ENCODE measurements around the gene RAD9A.
A peak's percentile ranks its signal among the peaks of the same experiment; 100 is the strongest.
"Not testable (repeated sequence)": the region's sequence is repeated elsewhere in the genome, so short reads cannot be mapped to it uniquely, and the experiment has no call there.

Gene RAD9A

GRCh38 chr11:67401495-67402191 is 9.9 kb downstream of the RAD9A start, which contains the start of gene PPP1CA:
TSS of gene PPP1CA (minus strand) at chr11:67401858. CDS start at chr11:67401782, 76 bp downstream.
- DNase-seq (ENCODE audit: extremely low read depth, low read depth) = peak; percentile 59
- no peak for TF ChIP-seq CTCF (IDR thresholded peaks at IDR 0.05; ENCODE audit: low read depth, low read length, missing control alignments)

GRCh38 chr11:67402192-67402839 is 10.5 kb downstream of the RAD9A start:
- not testable (repeated sequence) for DNase-seq (ENCODE audit: extremely low read depth, low read depth)
- peak overlapping the region; percentile 31 for H3K4me3 ChIP-seq (replicated peaks; ENCODE audit: low read depth, low read length)

More at GRCh38 chr11:67401495-67402191, 9.9 kb downstream of the RAD9A start, which contains the start of gene PPP1CA:
- peak within 1 kb of the TSS; percentile 90 for H3K4me3 ChIP-seq (replicated peaks; ENCODE audit: low read depth, low read length)

- not testable (repeated sequence) for DNase-seq (ENCODE audit: extremely low read depth, low read depth); H3K4me3 ChIP-seq (replicated peaks; ENCODE audit: low read depth, low read length)
Measured at GRCh38 chr11:67403085-67403484, 11.3 kb downstream of the RAD9A start.

- DNase-seq (ENCODE audit: extremely low read depth, low read depth) = no peak
- TF ChIP-seq CTCF (IDR thresholded peaks at IDR 0.05; ENCODE audit: low read depth, low read length, missing control alignments) = no peak
- H3K4me3 ChIP-seq (replicated peaks; ENCODE audit: low read depth, low read length) = no peak overlapping the region
Measured at GRCh38 chr11:67404515-67405195, 12.9 kb downstream of the RAD9A start.

- no peak for DNase-seq (ENCODE audit: extremely low read depth, low read depth)
- TF ChIP-seq CTCF (IDR thresholded peaks at IDR 0.05; ENCODE audit: low read depth, low read length, missing control alignments) = no peak
- no peak overlapping the region for H3K4me3 ChIP-seq (replicated peaks; ENCODE audit: low read depth, low read length)
Measured at GRCh38 chr11:67405196-67405567, 13.4 kb downstream of the RAD9A start.

GRCh38 chr11:67405688-67406339 is 14.0 kb downstream of the RAD9A start:
- no peak overlapping the region for H3K4me3 ChIP-seq (replicated peaks; ENCODE audit: low read depth, low read length)

More at GRCh38 chr11:67405688-67406339, 14.0 kb downstream of the RAD9A start:
- DNase-seq (ENCODE audit: extremely low read depth, low read depth) = no peak
- no peak for TF ChIP-seq CTCF (IDR thresholded peaks at IDR 0.05; ENCODE audit: low read depth, low read length, missing control alignments)

All from HFF-Myc (cell line).